Measurements from ENCODE around the gene MRTFA.

- TF ChIP-seq BHLHE40 (IDR thresholded peaks at IDR 0.05; ENCODE audit: borderline replicate concordance) (no peak), ARNT (IDR thresholded peaks at IDR 0.05) (no peak), NFRKB (IDR thresholded peaks at IDR 0.05) (no peak), SUZ12 (IDR thresholded peaks at IDR 0.05) (no peak), FOXK2 (IDR thresholded peaks at IDR 0.05) (no peak), SP1 (IDR thresholded peaks at IDR 0.05) (no peak), FOXA1 (IDR thresholded peaks at IDR 0.05) (no peak), TARDBP (IDR thresholded peaks at IDR 0.05) (no peak), ZNF384 (IDR thresholded peaks at IDR 0.05) (no peak), PKNOX1 (IDR thresholded peaks at IDR 0.05) (no peak), HDGF (IDR thresholded peaks at IDR 0.05; ENCODE audit: borderline replicate concordance) (no peak), L3MBTL2 (conservative IDR thresholded peaks at IDR 0.05) (no peak), LEF1 (IDR thresholded peaks at IDR 0.05; ENCODE audit: borderline replicate concordance) (no peak)
Observed at GRCh38 chr22:40410272-40410671, 226.2 kb downstream of the MRTFA start.
